Breast epithelium (tissue), 3 donors: ENCODE results near the gene SDR9C7.
"Not testable (repeated sequence)": the region's sequence is repeated elsewhere in the genome, so short reads cannot be mapped to it uniquely, and the experiment has no call there.

ENCODE experiments used
- POLR2A ChIP-seq: fragments of 450-650 bp; IDR thresholded peaks from one replicate; pipeline ENCODE4 v1.6.1; 2016; ENCODE audit warnings: antibody characterized with exemption, mild to moderate bottlenecking, moderate library complexity
- POLR2AphosphoS5 ChIP-seq, 3 donors: sonication (generic); formaldehyde crosslinking; IDR thresholded peaks; one replicate each; pipeline ENCODE4 v1.6.1; 2017; ENCODE audit warnings: antibody characterized with exemption in 3 of 3
- TF ChIP-seq, protein P1 (sequence below), 3 donors: fragments of 450-650 bp; IDR thresholded peaks; one replicate each; pipeline ENCODE4 v1.5.1; 2016 to 2017; ENCODE audit warnings: antibody characterized with exemption in 3 of 3, mild to moderate bottlenecking in 3 of 3, moderate library complexity in 3 of 3

DNA sequence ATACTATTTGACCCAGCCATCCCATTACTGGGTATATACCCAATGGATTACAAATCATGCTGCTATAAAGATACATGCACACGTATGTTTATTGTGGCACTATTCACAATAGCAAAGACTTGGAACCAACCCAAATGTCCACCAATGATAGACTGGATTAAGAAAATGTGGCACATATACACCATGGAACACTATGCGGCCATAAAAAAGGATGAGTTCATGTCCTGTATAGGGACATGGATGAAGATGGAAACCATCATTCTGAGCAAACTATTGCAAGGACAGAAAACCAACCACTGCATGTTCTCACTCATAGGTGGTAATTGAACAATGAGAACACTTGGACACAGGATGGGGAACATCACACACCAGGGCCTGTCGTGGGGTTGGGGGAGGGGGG is 40.0 kb upstream of the SDR9C7 start:
- TF ChIP-seq, protein P1, sequence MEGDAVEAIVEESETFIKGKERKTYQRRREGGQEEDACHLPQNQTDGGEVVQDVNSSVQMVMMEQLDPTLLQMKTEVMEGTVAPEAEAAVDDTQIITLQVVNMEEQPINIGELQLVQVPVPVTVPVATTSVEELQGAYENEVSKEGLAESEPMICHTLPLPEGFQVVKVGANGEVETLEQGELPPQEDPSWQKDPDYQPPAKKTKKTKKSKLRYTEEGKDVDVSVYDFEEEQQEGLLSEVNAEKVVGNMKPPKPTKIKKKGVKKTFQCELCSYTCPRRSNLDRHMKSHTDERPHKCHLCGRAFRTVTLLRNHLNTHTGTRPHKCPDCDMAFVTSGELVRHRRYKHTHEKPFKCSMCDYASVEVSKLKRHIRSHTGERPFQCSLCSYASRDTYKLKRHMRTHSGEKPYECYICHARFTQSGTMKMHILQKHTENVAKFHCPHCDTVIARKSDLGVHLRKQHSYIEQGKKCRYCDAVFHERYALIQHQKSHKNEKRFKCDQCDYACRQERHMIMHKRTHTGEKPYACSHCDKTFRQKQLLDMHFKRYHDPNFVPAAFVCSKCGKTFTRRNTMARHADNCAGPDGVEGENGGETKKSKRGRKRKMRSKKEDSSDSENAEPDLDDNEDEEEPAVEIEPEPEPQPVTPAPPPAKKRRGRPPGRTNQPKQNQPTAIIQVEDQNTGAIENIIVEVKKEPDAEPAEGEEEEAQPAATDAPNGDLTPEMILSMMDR (IDR thresholded peaks at IDR 0.05): not testable (repeated sequence)
- not testable (repeated sequence) for TF ChIP-seq POLR2A; POLR2AphosphoS5 (IDR thresholded peaks at IDR 0.05)
